GM10266 (cell line): Measurements from ENCODE around the gene ILF2.

Experiments
- DNase-seq: peaks from one replicate; pipeline ENCODE4 v3.0.0; 2012; ENCODE audit errors: extremely low spot score
- TF ChIP-seq, protein P1 (sequence below): IDR thresholded peaks from 2 replicates; pipeline ENCODE4 v1.5.1; 2012; ENCODE audit warnings: mild to moderate bottlenecking, low read depth; ENCODE audit not compliant: control insufficient read depth, insufficient read depth; ENCODE audit errors: missing control alignments

ILF2 gene

DNA sequence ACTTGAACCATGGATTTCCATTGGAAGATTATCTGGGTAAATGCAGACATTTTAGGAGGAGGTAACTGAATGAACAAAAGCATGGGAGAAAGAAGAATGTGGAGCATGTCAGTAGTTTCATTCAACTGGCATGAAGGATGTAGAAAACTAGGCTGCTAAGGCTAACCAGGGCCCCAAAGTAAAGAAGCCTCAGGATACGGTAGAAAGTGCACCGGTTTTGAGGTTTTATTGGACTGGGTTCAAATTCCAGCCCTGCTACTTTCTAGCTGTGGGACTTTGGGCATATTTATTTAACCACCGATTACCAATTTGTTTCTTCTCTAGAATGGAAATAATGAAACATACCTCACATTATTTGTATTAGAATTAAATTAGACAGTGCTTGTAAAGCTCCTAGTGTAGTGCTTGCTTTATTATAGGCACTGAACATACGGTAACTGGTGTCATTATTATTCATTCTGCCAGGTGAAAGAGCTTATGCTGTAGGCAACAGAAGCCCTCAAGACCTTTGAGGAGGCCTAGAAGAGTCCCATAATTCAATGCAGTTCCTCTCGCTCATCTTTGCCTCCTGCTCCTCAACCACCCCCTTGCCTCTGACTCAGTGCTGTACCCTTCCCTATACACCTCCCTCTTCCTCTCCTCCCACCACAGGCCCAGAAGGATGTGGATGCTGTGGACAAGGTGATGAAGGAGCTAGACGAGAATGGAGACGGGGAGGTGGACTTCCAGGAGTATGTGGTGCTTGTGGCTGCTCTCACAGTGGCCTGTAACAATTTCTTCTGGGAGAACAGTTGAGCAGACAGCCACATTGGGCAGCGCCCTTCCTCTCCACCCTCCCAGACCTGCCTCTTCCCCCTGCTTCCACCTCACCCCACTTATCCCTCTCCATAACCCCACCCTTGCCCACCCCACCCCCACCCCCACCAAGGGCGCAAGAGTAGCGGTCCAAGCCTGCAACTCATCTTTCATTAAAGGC is 39.5 kb downstream of the ILF2 start:
- TF ChIP-seq, protein P1, sequence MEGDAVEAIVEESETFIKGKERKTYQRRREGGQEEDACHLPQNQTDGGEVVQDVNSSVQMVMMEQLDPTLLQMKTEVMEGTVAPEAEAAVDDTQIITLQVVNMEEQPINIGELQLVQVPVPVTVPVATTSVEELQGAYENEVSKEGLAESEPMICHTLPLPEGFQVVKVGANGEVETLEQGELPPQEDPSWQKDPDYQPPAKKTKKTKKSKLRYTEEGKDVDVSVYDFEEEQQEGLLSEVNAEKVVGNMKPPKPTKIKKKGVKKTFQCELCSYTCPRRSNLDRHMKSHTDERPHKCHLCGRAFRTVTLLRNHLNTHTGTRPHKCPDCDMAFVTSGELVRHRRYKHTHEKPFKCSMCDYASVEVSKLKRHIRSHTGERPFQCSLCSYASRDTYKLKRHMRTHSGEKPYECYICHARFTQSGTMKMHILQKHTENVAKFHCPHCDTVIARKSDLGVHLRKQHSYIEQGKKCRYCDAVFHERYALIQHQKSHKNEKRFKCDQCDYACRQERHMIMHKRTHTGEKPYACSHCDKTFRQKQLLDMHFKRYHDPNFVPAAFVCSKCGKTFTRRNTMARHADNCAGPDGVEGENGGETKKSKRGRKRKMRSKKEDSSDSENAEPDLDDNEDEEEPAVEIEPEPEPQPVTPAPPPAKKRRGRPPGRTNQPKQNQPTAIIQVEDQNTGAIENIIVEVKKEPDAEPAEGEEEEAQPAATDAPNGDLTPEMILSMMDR: no peak
- DNase-seq: no peak

DNA sequence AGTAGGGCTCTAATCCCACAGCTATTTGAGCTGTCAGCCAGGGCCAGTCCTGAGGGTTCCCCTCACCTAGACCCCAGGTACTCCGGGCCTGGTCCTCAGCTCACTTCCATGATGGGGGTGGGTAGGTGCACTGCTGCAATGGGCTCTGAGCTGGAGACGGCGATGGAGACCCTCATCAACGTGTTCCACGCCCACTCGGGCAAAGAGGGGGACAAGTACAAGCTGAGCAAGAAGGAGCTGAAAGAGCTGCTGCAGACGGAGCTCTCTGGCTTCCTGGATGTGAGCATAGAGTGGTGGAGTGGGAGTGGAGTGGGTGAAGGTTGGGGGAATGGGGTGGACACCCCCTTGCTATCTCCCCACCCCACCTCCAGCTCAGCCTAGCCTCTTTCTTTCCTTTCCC is 40.4 kb downstream of the ILF2 start:
- no peak for DNase-seq
- TF ChIP-seq, protein P1: no peak

DNA sequence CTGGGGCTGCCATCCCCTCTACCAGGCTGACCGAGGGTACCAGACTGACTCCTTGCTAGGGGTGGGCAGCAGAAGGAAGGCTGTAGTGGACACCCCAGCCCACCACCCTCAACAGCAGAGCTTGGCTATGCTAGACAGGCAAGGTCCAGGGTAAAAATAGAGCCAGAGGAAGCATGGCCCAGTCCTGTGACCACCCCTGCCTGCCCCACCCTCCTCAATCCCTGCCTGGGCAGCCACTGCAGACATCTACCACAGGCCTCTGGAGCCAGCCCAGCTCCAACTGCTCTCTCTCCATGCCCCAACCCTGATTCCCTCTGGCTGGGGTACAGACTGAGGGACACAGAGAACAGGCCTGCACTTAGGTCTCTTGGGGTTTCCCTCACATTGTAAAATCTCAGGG is 40.8 kb downstream of the ILF2 start:
- DNase-seq: no peak
- TF ChIP-seq, protein P1: no peak

DNA sequence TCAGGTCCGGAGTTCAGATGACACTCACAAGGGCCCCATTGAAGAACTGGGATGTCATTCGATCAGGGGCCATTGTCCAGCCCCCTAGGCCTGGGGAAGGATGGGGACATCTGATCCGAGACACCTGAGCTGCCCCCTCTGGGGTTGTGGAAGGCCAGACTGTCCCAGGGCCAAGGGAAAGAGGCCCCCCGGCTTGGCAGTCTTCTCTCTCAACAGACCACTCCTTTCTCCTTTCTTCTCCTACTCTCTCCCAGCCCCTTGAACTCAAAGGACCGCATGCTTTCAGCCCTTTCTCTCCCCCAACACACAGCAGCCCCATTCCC is 41.5 kb downstream of the ILF2 start:
- TF ChIP-seq, protein P1: no peak

DNA sequence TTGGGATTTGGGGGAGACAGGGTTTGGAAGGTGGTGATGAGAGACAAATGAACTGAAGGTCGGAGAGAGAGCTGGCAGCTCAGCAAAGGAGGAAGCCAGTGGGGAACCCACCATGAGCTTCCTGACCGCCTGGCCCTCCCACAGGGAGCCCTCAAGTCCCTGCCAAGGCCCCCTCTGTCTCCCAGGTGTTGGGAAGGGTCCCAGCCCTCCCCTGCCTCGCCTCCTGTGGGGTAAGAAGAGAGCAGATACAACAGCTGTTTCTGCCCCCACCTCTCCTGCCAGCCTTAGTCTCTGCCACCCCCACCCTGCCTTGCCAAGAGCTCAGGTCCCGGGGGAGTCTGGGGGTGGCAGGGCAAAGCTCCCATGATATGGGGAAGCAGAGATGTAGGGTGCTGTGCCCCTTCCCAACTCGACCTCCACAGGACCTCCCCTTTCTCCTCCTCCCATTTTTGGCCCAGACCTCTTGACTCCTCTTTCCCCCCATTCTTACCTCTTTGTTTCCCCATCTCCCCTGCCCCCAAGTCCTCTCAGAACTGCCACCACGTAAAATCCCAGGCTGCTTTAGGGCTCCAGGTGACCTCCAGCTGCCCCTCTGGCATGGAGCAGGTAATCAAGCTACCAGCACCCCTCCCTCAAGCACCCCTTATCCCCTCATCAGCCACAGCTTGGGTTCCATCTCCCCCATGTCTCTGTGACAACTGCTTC is 42.0 kb downstream of the ILF2 start:
- TF ChIP-seq, protein P1: no peak

More for the DNA sequence above, 41.5 kb downstream of the ILF2 start:
- no peak for DNase-seq

DNA sequence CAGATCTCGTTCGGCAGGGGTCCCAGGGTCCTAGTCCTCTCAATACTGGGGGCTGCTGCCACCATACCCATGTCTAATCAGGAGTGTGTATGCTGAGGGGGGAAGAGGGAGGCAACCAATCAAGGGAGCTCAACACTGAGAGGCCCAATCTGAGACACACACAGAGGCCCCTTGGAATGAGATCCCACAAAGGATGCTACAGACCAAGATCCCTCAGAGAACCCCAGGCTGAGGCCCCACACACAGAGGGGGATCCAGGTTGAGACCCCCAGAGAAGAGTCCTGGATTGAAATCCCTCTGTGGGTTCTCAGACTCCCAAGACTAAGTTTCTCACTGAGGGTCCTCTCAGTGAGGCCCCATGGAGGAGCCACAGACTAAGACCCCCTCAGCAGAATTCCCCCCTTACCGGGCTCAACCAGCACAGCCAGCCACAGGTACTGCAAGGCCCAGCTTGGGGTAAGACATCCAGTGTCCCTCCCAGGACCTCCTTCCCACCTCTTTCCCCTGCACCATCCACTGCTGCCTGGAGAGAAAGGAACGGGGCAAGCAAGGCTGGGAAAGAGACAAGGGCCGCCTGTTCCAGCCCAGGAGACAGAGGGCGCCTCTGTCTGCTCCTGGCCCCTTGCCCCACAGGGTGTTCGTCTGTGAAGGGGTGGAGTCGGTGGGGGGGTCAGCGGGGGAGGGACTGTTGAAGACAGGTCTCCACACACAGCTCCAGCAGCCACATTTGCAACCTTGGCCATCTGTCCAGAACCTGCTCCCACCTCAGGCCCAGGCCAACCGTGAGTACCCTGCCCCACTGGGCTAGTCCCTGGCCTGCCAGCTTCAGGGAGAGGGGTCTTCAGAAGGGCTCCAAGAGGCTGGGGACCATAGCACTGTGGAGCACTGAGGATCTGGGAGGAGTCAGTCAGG is 42.8 kb downstream of the ILF2 start, which contains the start of gene S100A1:
Gene S100A1, plus strand, starts transcription at position 720 of the 912 bp plus-strand sequence. CDS start 2,088 bp downstream, outside the sequence.
- no peak for DNase-seq
- TF ChIP-seq, protein P1: no peak

More for the DNA sequence above, 42.0 kb downstream of the ILF2 start:
- no peak for DNase-seq
